GM12878 (cell line): Measurements from ENCODE around the gene CERK. TPM values are rescaled to one million over a fixed set of nuclear protein-coding genes. Genes with fewer than 3 reads are reported as not detected.

Source experiments
- ATAC-seq: fragments of 200-7000 bp; cut with Tn5 transposase; 3 replicates; pipeline ENCODE4 v1.9.1; 2020; ENCODE audit warnings: mild to moderate bottlenecking, moderate library complexity
- BruUV-seq: library from RNA; stranded (reverse); fragments of 400-500 nt; replicated peaks from 2 replicates; lab custom pipeline; 2021; lab: Mats Ljungman, UMichigan
- CTCF ChIA-PET: fragments of 300-600 bp; sonication (Branson Sonifier 250); formaldehyde crosslinking; extraction: SDS; loops from one replicate; lab custom pipeline; 2021; ENCODE audit warnings: inconsistent platforms; lab: Yijun Ruan, JAX
- POLR2A ChIA-PET: fragments of 350-600 bp; formaldehyde crosslinking; extraction: SDS; loops from one replicate; lab custom pipeline; 2021; ENCODE audit warnings: inconsistent platforms; lab: Charles Lee
- RAD21 ChIA-PET: fragments of 300-600 bp; sonication (Branson Sonifier 250); formaldehyde crosslinking; loops from one replicate; lab custom pipeline; 2023; ENCODE audit warnings: antibody characterized with exemption; ENCODE audit not compliant: unreplicated experiment; lab: Charles Lee
- SMC1A ChIA-PET: fragments of 300-600 bp; sonication (Branson Sonifier 250); formaldehyde crosslinking; loops from one replicate; lab custom pipeline; 2023; ENCODE audit not compliant: unreplicated experiment, uncharacterized antibody; lab: Charles Lee
- DNase-seq: peaks from one replicate; pipeline ENCODE4 v3.0.0-alpha.2; 2011; ENCODE audit warnings: low read depth, low spot score
- FAIRE-seq: peaks from 3 replicates; lab custom pipeline; 2011; peaks lifted over from hg19 to GRCh38; lab: Jason Lieb, UNC
- H2AFZ ChIP-seq: 2 replicates; pipeline ENCODE4 v1.6.0; 2011; ENCODE audit warnings: low read depth, low read length, control low read depth; ENCODE audit not compliant: control insufficient read depth
- H3K27ac ChIP-seq: 2 replicates; pipeline ENCODE4 v1.5.1; 2011; ENCODE audit warnings: control low read depth; ENCODE audit not compliant: control insufficient read depth, insufficient read depth
- H3K27me3 ChIP-seq, 2 experiments: replicated peaks in 1 of 2; 2 replicates each; pipeline versions ENCODE4 v1.6.0 to v1.6.1; 2011; ENCODE audit warnings: low read length in 1 of 2; ENCODE audit not compliant: control insufficient read depth in 2 of 2, insufficient read depth in 2 of 2
- H3K36me3 ChIP-seq, 2 experiments: 2 replicates each; pipeline ENCODE4 v1.5.1; 2011; ENCODE audit warnings: low read length in 1 of 2; ENCODE audit not compliant: control insufficient read depth in 2 of 2, insufficient read depth in 2 of 2
- H3K4me1 ChIP-seq: 2 replicates; pipeline ENCODE4 v1.6.1; 2011; ENCODE audit warnings: mild to moderate bottlenecking, low read length, moderate library complexity, mixed read lengths; ENCODE audit not compliant: control insufficient read depth, insufficient read depth
- H3K4me2 ChIP-seq: 2 replicates; pipeline ENCODE4 v1.6.0; 2011; ENCODE audit warnings: control low read depth; ENCODE audit not compliant: control insufficient read depth, insufficient read depth
- H3K4me3 ChIP-seq: fragments of 200-600 bp; sonication (generic); 2 replicates; pipeline ENCODE4 v1.5.1; 2016
- H3K79me2 ChIP-seq: 2 replicates; pipeline ENCODE4 v1.6.0; 2011; ENCODE audit warnings: low read length; ENCODE audit not compliant: control insufficient read depth, insufficient read depth
- H3K9ac ChIP-seq: 2 replicates; pipeline ENCODE4 v1.8.0; 2011; ENCODE audit warnings: low read length, control low read depth, mixed read lengths; ENCODE audit not compliant: control insufficient read depth, insufficient read depth
- H3K9me3 ChIP-seq: replicated peaks from 3 replicates; pipeline ENCODE4 v1.5.1; 2011; ENCODE audit warnings: mild to moderate bottlenecking, low read length; ENCODE audit not compliant: control insufficient read depth, insufficient read depth
- H4K20me1 ChIP-seq: 2 replicates; pipeline ENCODE4 v1.6.0; 2011; ENCODE audit not compliant: control insufficient read depth, insufficient read depth
- BACH1 ChIP-seq: fragments of 450-650 bp; IDR thresholded peaks from 2 replicates; pipeline ENCODE4 v1.6.1; 2017; ENCODE audit warnings: mild to moderate bottlenecking, borderline replicate concordance
- CTCF ChIP-seq, 3 experiments: IDR thresholded peaks in 2 of 3; conservative IDR thresholded peaks in 1 of 3; 2 replicates each; pipeline ENCODE4 v1.5.1; 2011; ENCODE audit warnings: low read depth in 3 of 3, low read length in 3 of 3, mild to moderate bottlenecking in 3 of 3, control low read depth in 2 of 3, moderate library complexity in 2 of 3, inconsistent platforms in 1 of 3, mixed read lengths in 1 of 3; ENCODE audit not compliant: control insufficient read depth in 2 of 3, insufficient read depth in 1 of 3; ENCODE audit errors: extremely low read depth in 1 of 3
- EZH2 ChIP-seq: IDR thresholded peaks from 2 replicates; pipeline ENCODE4 v1.6.1; 2012; ENCODE audit warnings: low read depth, mild to moderate bottlenecking, control low read depth, inconsistent platforms, low read length, borderline replicate concordance; ENCODE audit not compliant: control insufficient read depth
- FOXK2 ChIP-seq: fragments of 450-650 bp; IDR thresholded peaks from 2 replicates; pipeline ENCODE4 v1.6.1; 2017; ENCODE audit warnings: mild to moderate bottlenecking, moderate library complexity
- HSF1 ChIP-seq: fragments of 150-350 bp; IDR thresholded peaks from 2 replicates; pipeline ENCODE4 v1.6.1; 2014; ENCODE audit warnings: mild to moderate bottlenecking, low read depth, low read length
- IRF5 ChIP-seq: fragments of 450-650 bp; IDR thresholded peaks from 2 replicates; pipeline ENCODE4 v1.6.1; 2017; ENCODE audit warnings: borderline replicate concordance
- SIX5 ChIP-seq: IDR thresholded peaks from 2 replicates; pipeline ENCODE4 v1.6.1; 2011; ENCODE audit warnings: mild to moderate bottlenecking, low read depth, low read length, moderate library complexity; ENCODE audit not compliant: severe bottlenecking
- SPI1 ChIP-seq: IDR thresholded peaks from 2 replicates; pipeline ENCODE4 v1.6.1; 2011; ENCODE audit warnings: low read depth, mild to moderate bottlenecking, low read length, moderate library complexity, borderline replicate concordance; ENCODE audit not compliant: insufficient read depth
- ZNF384 ChIP-seq: IDR thresholded peaks from 2 replicates; pipeline ENCODE4 v1.6.1; 2012; ENCODE audit warnings: low read depth, mild to moderate bottlenecking, low read length, improper control_type of control experiment, borderline replicate concordance
- ZSCAN29 ChIP-seq: fragments of 450-650 bp; IDR thresholded peaks from 2 replicates; pipeline ENCODE4 v1.6.1; 2017; ENCODE audit warnings: mild to moderate bottlenecking, moderate library complexity
- WGBS: methylation state at CpG from one replicate; pipeline ENCODE4 v1.1.6; 2016; ENCODE audit warnings: low lambda C conversion rate; ENCODE audit not compliant: insufficient replicate concordance, insufficient coverage; ENCODE audit errors: missing lambda C conversion rate; 5-methylcytosine and 5-hydroxymethylcytosine counted together
- in situ Hi-C: fragments of 300-500 bp; cut with MboI; formaldehyde crosslinking; loops from 9 replicates; pipeline ENCODE4 v1.14.3; 2018; ENCODE audit warnings: mixed read lengths
- intact Hi-C: fragments of 100-400 bp; cut with micrococcal nuclease; formaldehyde crosslinking; loops from one replicate; pipeline ENCODE4 v1.14.2; 2022; ENCODE audit not compliant: unreplicated experiment
- polyA plus RNA-seq, 11 experiments: library from polyadenylated mRNA; depleted of rRNA in 4 of 11; unstranded in 6 of 11; stranded (reverse) in 5 of 11; fragments of >200 nt; fragmentation: Nextera tagmentation in 4 of 11; fragmentation: Illumina TruSeq in 1 of 11; extraction: Ambion mirVana in 4 of 11; extraction: Trizol in 1 of 11; gene quantifications; 1 replicate in 1 of 11; 2 replicates in 10 of 11; pipeline versions ENCODE4 v1.2.1 to v1.2.3, GENCODE V29; 2011 to 2016; ENCODE audit warnings: inconsistent platforms in 2 of 11, missing spikeins in 2 of 11, low read depth in 1 of 11
- total RNA-seq, 4 experiments: library from RNA; depleted of rRNA in 3 of 4; stranded (reverse); fragments of >200 nt in 3 of 4; fragmentation: Illumina TruSeq in 1 of 4; extraction: Trizol in 1 of 4; gene quantifications; 2 replicates each; pipeline versions ENCODE4 v1.2.1 to v1.2.3, GENCODE V29; 2013 to 2021

CERK gene
- total and polyA plus RNA-seq, 10 of the 15 experiments (the other 5 are each of a cell fraction or from before 2014, with no cell fraction given): 4.0 to 41.1 (median 30.2) TPM

- CTCF ChIA-PET: no interaction called here
- Histone ChIP-seq H3K27me3 (no peaks in the 10 kb centered on the region), H3K36me3 (peaks cover 0 to 8% of the 10 kb centered on the region in 2 experiments; a peak in 2 of 4 replicates), H2AFZ (no peak overlapping the region), H3K4me2 (no peak overlapping the region), H3K4me3 (no peak overlapping the region), H3K27ac (no peak overlapping the region), H3K79me2 (no peaks in the 10 kb centered on the region), H4K20me1 (no peaks in the 10 kb centered on the region), H3K9me3 (no peaks in the 10 kb centered on the region), H3K9ac (no peak overlapping the region), H3K4me1 (peaks cover 7% of the 10 kb centered on the region)
- in situ Hi-C loops: no loop called here
- TF ChIP-seq CTCF (IDR thresholded peaks at IDR 0.05 in 2 of 3, conservative IDR thresholded peaks at IDR 0.05 in 1 of 3; ENCODE audit: control insufficient read depth in 2 of 3, extremely low read depth in 1 of 3, insufficient read depth in 1 of 3, low read depth in 3 of 3, low read length in 3 of 3) (no peak), IRF5 (no peak), ZNF384 (no peak), BACH1 (no peak), SPI1 (no peak), ZSCAN29 (no peak), EZH2 (no peak), HSF1 (no peak), FOXK2 (no peak), SIX5 (no peak)
- RAD21 ChIA-PET: no interaction called here
- no peak for ATAC-seq
- BruUV-seq: no TSS peak
- WGBS: 88% methylated on average over 16 of the region's 17 CpGs
- no peak for FAIRE-seq
- POLR2A ChIA-PET: no interaction called here
- no peak for DNase-seq
- SMC1A ChIA-PET: no interaction called here
- intact Hi-C loops: no loop called here
Measured at GRCh38 chr22:46654426-46654825, 83.6 kb downstream of the CERK start.
